Activated CD4-positive, CD25-positive, alpha-beta regulatory T cell treated with anti-CD3 and anti-CD28 coated beads, Interleukin-2, amount 50 U/mL, for 72 hours (primary cell): ENCODE results near the gene PEPD.
"Not testable (repeated sequence)": the region's sequence is repeated elsewhere in the genome, so short reads cannot be mapped to it uniquely, and the experiment has no call there.

Source experiments
- DNase-seq: peaks from one replicate; pipeline ENCODE4 v3.0.0; 2021

Gene PEPD

GRCh38 chr19:33496038-33496895, 25.3 kb downstream of the PEPD start:
- no peak for DNase-seq

- no peak for DNase-seq
Measured at GRCh38 chr19:33493401-33494275, 28.0 kb downstream of the PEPD start.

GRCh38 chr19:33492951-33493350, 28.6 kb downstream of the PEPD start:
- DNase-seq: no peak

- no peak for DNase-seq
Measured at GRCh38 chr19:33492090-33492489, 29.5 kb downstream of the PEPD start.

- peak; percentile 11 for DNase-seq
Measured at GRCh38 chr19:33490596-33490995, 31.0 kb downstream of the PEPD start.

GRCh38 chr19:33490041-33490451, 31.5 kb downstream of the PEPD start:
- no peak for DNase-seq

- no peak for DNase-seq
Measured at GRCh38 chr19:33488826-33489225, 32.8 kb downstream of the PEPD start.

GRCh38 chr19:33487901-33488800, 33.4 kb downstream of the PEPD start:
- DNase-seq: peak; percentile 1

GRCh38 chr19:33486936-33487811, 34.4 kb downstream of the PEPD start:
- peak; percentile 1 for DNase-seq

- peak; percentile 21 for DNase-seq
Measured at GRCh38 chr19:33486407-33486806, 35.2 kb downstream of the PEPD start.

GRCh38 chr19:33484226-33484774, 37.3 kb downstream of the PEPD start:
- DNase-seq: no peak

- DNase-seq: no peak
Measured at GRCh38 chr19:33482476-33482875, 39.1 kb downstream of the PEPD start.

- no peak for DNase-seq
Measured at GRCh38 chr19:33481863-33482262, 39.7 kb downstream of the PEPD start.

- DNase-seq: not testable (repeated sequence)
Measured at GRCh38 chr19:33479570-33479969, 42.0 kb downstream of the PEPD start.

- no peak for DNase-seq
Measured at GRCh38 chr19:33477781-33478180, 43.8 kb downstream of the PEPD start.

GRCh38 chr19:33476151-33476707, 45.4 kb downstream of the PEPD start:
- DNase-seq: no peak

- no peak for DNase-seq
Measured at GRCh38 chr19:33473653-33474305, 47.8 kb downstream of the PEPD start.

GRCh38 chr19:33472691-33473652, 48.6 kb downstream of the PEPD start:
- no peak for DNase-seq

- no peak for DNase-seq
Measured at GRCh38 chr19:33472226-33472625, 49.4 kb downstream of the PEPD start.
